HG02759 (cell line): ENCODE measurements around the gene CABP2.
A peak's percentile ranks its signal among the peaks of the same experiment; 100 is the strongest.
"Not testable (repeated sequence)": the region's sequence is repeated elsewhere in the genome, so short reads cannot be mapped to it uniquely, and the experiment has no call there.

Source experiments
- ATAC-seq: cut with Tn5 transposase; IDR thresholded peaks from one replicate; pipeline ENCODE4 v1.9.1; 2021; ENCODE audit warnings: mild to moderate bottlenecking, moderate library complexity; ENCODE audit not compliant: unreplicated experiment

The CABP2 gene

GRCh38 chr11:67495234-67496005 lies 27.8 kb downstream of the CABP2 start:
- ATAC-seq: no peak

DNA sequence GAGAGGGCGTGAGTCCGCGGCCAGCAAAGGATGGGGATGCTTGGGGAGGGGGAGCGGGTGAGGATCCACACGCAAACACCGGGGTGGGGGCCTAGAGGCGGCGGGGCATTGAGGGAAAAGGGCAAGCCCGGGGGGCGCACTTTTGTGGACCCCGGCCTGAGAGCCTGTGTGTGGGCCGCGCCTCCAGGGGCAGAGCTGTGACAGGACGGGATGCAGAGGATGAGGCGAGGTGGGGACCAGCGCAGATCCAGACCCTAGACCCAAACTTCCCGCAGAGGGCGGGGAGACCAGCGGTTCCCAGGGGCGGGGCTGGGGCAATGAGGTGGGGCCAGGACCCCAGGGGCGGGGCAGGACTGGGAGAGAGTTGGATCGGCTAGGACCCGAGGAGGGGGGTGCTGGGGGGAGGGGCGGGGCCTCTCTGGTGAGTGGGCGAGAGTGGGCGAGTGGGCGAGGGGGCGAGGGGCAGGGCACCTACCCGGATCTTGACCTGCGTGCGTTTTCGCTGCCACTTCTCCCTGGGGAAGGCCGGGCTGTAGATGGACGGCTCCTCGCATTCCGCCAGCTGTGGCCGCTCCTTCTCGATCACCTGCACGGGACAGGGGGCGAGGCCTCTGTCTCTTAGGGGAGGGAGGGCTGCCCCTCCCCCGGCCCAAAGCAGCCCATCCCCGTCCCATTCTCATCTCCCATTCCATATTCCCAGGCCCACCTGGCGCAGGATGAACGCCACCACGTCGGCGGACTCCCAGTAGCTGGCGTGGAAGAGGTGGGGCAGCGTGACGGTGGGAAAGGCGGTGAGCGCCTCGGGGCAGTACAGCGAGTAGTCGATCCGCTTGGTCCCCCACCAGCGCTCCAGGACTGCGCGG lies 28.6 kb downstream of the CABP2 start:
- no peak for ATAC-seq

DNA sequence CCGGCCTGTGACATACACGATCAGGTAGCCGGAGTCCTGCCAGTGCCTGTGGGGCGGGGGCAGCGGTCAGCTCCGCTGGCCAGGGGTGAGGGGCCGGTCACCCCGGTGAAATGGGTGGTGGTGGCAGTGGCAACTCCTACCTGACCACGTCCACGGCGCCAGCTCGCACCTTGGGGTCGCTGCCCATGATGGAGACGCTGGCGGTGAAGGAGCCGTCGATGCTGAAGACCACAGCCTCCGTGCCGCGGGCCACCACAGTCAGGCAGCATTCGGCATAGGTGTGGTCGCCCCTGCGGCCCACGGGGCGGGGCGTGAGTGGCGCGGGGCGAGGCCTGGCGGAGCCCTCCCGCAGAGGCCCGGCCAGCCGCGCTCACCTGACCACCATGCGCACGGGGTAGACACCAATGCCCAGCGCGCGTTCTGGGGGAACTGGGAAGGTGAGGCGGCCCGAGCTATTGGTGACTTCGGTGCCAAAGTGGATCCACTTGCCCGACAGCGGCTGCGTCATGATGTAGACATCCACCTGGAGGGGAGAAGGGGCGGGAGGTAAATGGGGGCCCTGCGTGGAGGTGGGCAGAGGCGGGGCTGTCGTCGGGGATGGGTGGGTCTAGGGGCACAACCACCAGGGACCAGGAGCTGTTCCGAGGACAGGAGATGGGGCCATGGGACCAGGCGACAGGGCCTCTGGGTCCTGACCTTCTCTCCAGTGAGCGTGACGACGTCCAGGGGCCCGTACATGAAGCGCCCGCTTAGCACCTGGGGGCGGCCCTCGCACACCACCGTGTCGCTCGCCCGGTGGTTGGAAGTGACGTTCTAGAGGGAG lies 29.5 kb downstream of the CABP2 start:
- ATAC-seq: no peak

DNA sequence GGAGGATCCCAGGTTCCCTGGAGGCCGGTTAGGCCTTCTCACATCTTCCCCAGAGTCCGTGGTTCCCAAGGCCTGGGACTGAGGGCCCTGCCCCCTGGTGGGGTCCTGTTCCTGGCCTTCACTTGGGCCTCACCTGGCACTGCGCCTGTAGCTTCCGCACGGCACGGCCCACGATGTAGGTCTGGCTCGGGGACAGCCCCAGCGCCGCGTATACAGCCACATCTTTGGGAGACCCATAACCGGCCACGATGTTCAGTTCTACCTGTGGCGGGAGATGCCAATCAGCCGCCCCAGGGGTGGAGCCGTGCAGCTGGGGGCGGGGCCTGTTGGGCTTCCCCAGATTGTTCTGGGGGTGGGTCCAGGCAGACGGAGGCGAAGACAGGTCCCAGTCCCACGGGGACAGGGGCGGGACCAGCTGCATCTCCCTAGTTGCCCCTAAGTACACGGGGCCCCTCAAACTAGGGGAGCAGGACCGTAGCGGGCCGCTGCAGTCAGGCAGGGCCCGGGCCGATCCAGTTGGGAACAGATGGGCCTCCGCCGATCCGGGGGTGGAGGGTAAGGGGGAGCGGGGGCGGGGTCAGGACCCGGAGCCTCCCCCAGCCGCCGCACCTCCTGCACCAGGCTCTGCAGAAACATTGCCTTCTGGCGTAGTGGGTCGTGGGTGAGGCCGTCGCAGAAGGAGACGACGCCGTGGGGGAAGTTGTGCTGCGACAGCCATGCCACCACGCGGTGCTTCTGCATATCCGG lies 30.3 kb downstream of the CABP2 start:
- no peak for ATAC-seq

- ATAC-seq: no peak
These were observed 31.0 kb downstream of the CABP2 start for GRCh38 chr11:67492069-67492727.

GRCh38 chr11:67491276-67492068 lies 31.8 kb downstream of the CABP2 start:
- no peak for ATAC-seq

- no peak for ATAC-seq
These were observed 32.5 kb downstream of the CABP2 start for GRCh38 chr11:67490727-67491065.

- ATAC-seq: no peak
These were observed 33.1 kb downstream of the CABP2 start for GRCh38 chr11:67489885-67490726.

- ATAC-seq: no peak
These were observed 33.9 kb downstream of the CABP2 start for GRCh38 chr11:67489203-67489884.

- peak; percentile 37 for ATAC-seq
These were observed 36.6 kb downstream of the CABP2 start for GRCh38 chr11:67486481-67487195.

DNA sequence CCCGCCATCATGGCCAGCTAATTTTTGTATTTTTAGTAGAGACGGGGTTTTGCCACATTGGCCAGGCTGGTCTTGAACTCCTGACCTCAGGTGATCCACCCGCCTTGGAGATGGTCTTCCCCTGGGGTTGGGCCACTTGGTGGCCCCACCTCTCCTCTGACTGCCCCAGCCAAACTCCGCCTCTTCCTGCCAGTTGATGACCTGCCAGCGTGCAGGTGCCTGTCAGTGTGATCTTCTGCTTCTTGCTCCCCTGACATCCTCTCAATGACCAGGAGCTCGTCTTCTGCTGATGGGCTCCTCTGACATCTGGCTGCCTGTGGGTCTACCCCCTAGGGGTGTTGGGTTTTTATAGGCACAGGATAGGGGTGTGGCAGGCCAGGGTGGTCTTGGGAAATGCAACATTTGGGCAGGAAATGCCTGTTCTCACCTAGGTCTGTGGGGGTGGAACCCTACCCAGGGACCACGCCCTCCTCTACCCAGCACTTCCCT lies 37.3 kb downstream of the CABP2 start:
- not testable (repeated sequence) for ATAC-seq

GRCh38 chr11:67484847-67485311 lies 38.4 kb downstream of the CABP2 start:
- ATAC-seq: peak; percentile 24

DNA sequence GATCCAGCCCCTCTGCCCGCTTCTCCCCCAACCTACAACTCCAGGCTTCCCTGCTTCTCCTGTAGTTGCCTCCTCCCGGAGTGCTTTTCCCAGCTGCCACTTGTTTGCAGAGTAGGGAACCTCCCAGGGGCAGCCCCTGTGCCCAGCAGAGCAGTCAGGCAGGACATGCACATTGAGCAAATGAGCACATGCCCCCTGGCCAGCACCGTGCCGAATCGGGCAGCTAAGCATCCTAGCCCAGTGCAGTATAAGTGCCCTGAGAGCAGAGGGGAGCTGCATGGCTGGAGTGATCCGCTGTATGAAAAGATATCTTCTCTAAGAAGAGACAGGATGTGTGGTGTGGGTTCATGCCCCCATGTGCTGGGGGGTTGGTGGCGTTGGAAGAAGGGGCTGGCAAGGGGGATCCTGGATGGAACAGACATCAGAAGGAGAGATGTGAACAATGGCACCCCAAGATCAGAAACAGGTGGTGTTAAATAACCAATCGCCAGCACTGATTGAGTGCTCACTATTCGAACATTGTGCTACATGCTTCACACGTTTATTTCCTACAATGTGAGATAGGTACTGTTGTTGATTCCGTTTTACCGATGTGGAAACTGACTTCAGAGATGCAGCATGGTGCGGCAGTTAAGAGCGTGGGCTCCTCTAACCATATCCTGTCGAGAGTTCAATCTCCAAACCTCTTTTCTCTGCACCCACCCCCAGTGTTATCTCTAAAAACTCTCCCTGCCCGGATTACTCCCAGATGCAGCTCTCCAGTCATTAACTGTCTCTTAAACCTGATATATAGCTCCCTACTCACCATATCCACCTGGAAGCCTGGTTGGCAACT lies 39.2 kb downstream of the CABP2 start:
- ATAC-seq: no peak

GRCh38 chr11:67482827-67483798 lies 40.1 kb downstream of the CABP2 start, which contains the start of gene AIP:
AIP (plus strand) TSS chr11:67483026; CDS start chr11:67483159, 133 bp downstream.
- peak; percentile 69 for ATAC-seq
